ENCODE measurements around the gene RC3H1. TPM values are rescaled to one million over a fixed set of nuclear protein-coding genes. Genes with fewer than 3 reads are reported as not detected.

RC3H1 gene
- total RNA-seq, 1 experiment from 2014 or later = 18.9 TPM

GRCh38 chr1:173900427-173900826 lies 121.7 kb downstream of the RC3H1 start:
- DNase-seq = no peak
- Histone ChIP-seq H3K4me3 (ENCODE audit: insufficient read depth, low read depth, low read length) (no peak overlapping the region), H3K36me3 (replicated peaks; ENCODE audit: control insufficient read depth, insufficient read depth, low read length) (no peaks in the 10 kb centered on the region), H3K27me3 (ENCODE audit: control insufficient read depth, insufficient read depth, low read length) (no peaks in the 10 kb centered on the region)

GRCh38 chr1:173894189-173894588 lies 128.0 kb downstream of the RC3H1 start:
- no peak for DNase-seq
- no peaks in the 10 kb centered on the region for H3K27me3 ChIP-seq (ENCODE audit: control insufficient read depth, insufficient read depth, low read length)
- H3K4me3 ChIP-seq (ENCODE audit: insufficient read depth, low read depth, low read length) = no peak overlapping the region

GRCh38 chr1:173893611-173894010 lies 128.5 kb downstream of the RC3H1 start:
- DNase-seq = no peak
- H3K4me3 ChIP-seq (ENCODE audit: insufficient read depth, low read depth, low read length) = no peak overlapping the region

More at GRCh38 chr1:173894189-173894588, 128.0 kb downstream of the RC3H1 start:
- H3K36me3 ChIP-seq (replicated peaks; ENCODE audit: control insufficient read depth, insufficient read depth, low read length) = no peaks in the 10 kb centered on the region

GRCh38 chr1:173889885-173890284 lies 132.3 kb downstream of the RC3H1 start:
- no peak overlapping the region for H3K4me3 ChIP-seq (ENCODE audit: insufficient read depth, low read depth, low read length)
- H3K27me3 ChIP-seq (ENCODE audit: control insufficient read depth, insufficient read depth, low read length) = no peaks in the 10 kb centered on the region
- no peaks in the 10 kb centered on the region; the same call in 1 of the 2 replicates for H3K36me3 ChIP-seq (replicated peaks; ENCODE audit: control insufficient read depth, insufficient read depth, low read length)
- no peak for DNase-seq

More at GRCh38 chr1:173893611-173894010, 128.5 kb downstream of the RC3H1 start:
- Histone ChIP-seq H3K27me3 (ENCODE audit: control insufficient read depth, insufficient read depth, low read length) (no peaks in the 10 kb centered on the region), H3K36me3 (replicated peaks; ENCODE audit: control insufficient read depth, insufficient read depth, low read length) (no peaks in the 10 kb centered on the region)

GRCh38 chr1:173888749-173889148 lies 133.4 kb downstream of the RC3H1 start:
- no peaks in the 10 kb centered on the region; the same call in 1 of the 2 replicates for H3K36me3 ChIP-seq (replicated peaks; ENCODE audit: control insufficient read depth, insufficient read depth, low read length)
- no peaks in the 10 kb centered on the region for H3K27me3 ChIP-seq (ENCODE audit: control insufficient read depth, insufficient read depth, low read length)
- no peak overlapping the region for H3K4me3 ChIP-seq (ENCODE audit: insufficient read depth, low read depth, low read length)
- DNase-seq = peak; percentile 11

GRCh38 chr1:173887627-173888026 lies 134.5 kb downstream of the RC3H1 start:
- no peak for DNase-seq
- Histone ChIP-seq H3K27me3 (ENCODE audit: control insufficient read depth, insufficient read depth, low read length) (no peaks in the 10 kb centered on the region), H3K36me3 (replicated peaks; ENCODE audit: control insufficient read depth, insufficient read depth, low read length) (no peaks in the 10 kb centered on the region; the same call in 1 of the 2 replicates), H3K4me3 (ENCODE audit: insufficient read depth, low read depth, low read length) (no peak overlapping the region)

GRCh38 chr1:173886746-173887611 lies 135.2 kb downstream of the RC3H1 start:
- Histone ChIP-seq H3K4me3 (ENCODE audit: insufficient read depth, low read depth, low read length) (no peak overlapping the region), H3K27me3 (ENCODE audit: control insufficient read depth, insufficient read depth, low read length) (no peaks in the 10 kb centered on the region), H3K36me3 (replicated peaks; ENCODE audit: control insufficient read depth, insufficient read depth, low read length) (no peaks in the 10 kb centered on the region; the same call in 1 of the 2 replicates)
- no peak for DNase-seq

GRCh38 chr1:173884701-173885100 lies 137.5 kb downstream of the RC3H1 start:
- H3K27me3 ChIP-seq (ENCODE audit: control insufficient read depth, insufficient read depth, low read length) = no peaks in the 10 kb centered on the region
- no peak for DNase-seq
- no peak overlapping the region for H3K4me3 ChIP-seq (ENCODE audit: insufficient read depth, low read depth, low read length)
- H3K36me3 ChIP-seq (replicated peaks; ENCODE audit: control insufficient read depth, insufficient read depth, low read length) = no peaks in the 10 kb centered on the region; the same call in 1 of the 2 replicates

Other genes with a start within 250 kb of the RC3H1 start
- 48.0 and 54.7 TPM in 2 replicates for gene DARS2, start 197.7 kb downstream of the RC3H1 start, total RNA-seq (2014; rRNA removed; shearing (Covaris generic))
- 32.8 and 33.1 TPM in 2 replicates for gene CENPL, start 197.5 kb downstream of the RC3H1 start, total RNA-seq (2014; rRNA removed; shearing (Covaris generic))
- gene GAS5, start 154.4 kb downstream of the RC3H1 start, total RNA-seq (2014; rRNA removed; shearing (Covaris generic)) = 937 and 1,209 TPM in 2 replicates
- gene ZBTB37, start 154.0 kb downstream of the RC3H1 start, total RNA-seq (2014; rRNA removed; shearing (Covaris generic)) = 6.1 and 10.2 TPM in 2 replicates
- gene SERPINC1, start 105.0 kb downstream of the RC3H1 start, total RNA-seq (2014; rRNA removed; shearing (Covaris generic)) = 1.7 TPM in 1 of 2 replicates, not detected in the other
- gene RABGAP1L, start 137.2 kb upstream of the RC3H1 start, total RNA-seq (2014; rRNA removed; shearing (Covaris generic)) = 31.9 and 57.9 TPM in 2 replicates

All from H7 (cell line).